ENCODE measurements around the gene ADGRB3.

Gene ADGRB3

DNA sequence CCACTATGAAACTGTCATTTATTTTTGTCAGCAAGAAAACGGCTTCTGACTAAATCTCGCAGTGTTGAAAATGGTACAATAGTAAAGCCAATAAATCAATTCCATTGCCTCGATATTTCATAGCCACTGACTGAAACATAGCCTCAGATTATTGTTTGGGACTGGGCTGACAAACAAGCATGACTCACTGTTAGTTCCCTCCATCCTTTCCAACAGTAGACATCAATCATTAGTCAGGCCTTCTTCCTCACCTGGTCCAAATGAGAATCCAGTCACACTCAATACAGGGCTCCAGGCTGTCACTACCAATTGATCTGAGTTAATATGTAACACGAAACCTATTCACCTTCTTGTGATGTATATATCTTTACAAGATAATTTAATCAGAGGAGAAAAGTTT lies 66.1 kb downstream of the ADGRB3 start:
- DNase-seq (ENCODE audit: low read depth in 1 of 2, low spot score in 1 of 2): no peak

GRCh38 chr6:68704485-68704884 lies 69.4 kb downstream of the ADGRB3 start:
- DNase-seq (ENCODE audit: low read depth in 1 of 2, low spot score in 1 of 2): no peak

- no peak for DNase-seq (ENCODE audit: low read depth in 1 of 2, low spot score in 1 of 2)
Measured at GRCh38 chr6:68709091-68709490, 74.0 kb downstream of the ADGRB3 start.

DNA sequence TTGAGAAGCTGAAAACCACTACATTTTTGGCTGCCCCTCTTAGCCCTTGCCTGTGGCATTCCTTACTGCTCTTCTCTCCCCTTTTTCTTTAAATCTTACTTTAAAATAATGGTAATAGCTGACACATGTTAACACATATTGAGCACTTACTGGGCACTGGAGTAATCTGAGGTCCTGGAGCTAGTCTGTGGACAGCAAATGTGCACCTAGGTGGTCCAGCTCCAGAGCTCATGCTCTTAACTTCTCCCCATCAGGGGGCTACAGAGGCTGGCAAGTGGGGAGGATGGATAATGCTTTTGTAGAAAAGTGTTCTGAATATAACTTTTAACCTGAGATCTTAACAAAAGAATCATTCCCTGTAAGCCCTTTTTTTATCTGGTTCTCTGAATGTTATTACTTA lies 74.8 kb downstream of the ADGRB3 start:
- DNase-seq (ENCODE audit: low read depth in 1 of 2, low spot score in 1 of 2): no peak

DNA sequence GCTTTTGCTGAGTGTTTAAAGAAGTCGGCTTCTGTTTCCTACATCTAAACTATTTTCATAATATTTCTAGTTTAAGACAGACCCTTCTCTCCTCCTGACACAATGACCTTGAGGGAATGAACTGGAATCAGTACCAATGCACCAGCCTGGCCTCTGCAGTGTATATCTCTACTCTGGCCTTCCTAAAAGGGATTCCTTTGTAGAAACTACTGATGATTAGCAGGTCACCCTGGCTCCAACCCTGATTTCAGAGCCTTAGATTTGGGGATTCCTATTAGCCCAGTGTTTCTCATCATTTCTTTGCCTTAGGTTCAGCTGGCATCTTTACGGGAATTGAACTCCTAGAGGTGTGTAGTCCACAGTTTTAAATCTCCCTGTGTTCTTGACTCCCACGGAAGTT lies 75.4 kb downstream of the ADGRB3 start:
- no peak for DNase-seq (ENCODE audit: low read depth in 1 of 2, low spot score in 1 of 2)

- DNase-seq (ENCODE audit: low read depth in 1 of 2, low spot score in 1 of 2): no peak
Measured at GRCh38 chr6:68710916-68711315, 75.8 kb downstream of the ADGRB3 start.

DNA sequence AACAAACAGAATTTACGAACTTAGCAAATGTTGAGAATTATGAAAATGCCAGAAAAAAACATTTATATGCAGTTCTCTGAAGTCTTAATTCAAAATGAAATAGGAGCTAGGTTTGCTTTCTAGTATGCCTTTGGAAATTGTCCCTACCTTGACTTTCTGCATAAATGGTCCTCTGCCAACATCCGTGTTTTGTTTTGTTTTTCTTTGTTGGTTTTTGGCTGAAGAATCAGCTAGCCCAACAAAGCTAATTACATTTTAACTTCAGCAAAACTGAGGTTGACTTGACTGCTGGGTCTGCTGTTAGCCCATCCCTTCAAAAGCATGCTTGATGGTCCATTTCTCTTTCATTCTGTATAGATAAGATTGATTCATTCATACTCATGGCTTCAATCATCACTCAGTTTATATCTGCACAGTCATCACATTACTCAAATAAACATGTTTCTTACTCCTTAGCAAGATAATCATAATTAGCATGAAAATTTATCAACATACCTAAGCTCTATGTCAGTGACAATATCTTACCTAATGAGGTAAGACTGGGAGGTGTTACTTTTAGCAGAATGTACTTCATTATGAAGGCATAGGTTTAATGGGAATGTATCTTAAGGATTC lies 76.4 kb downstream of the ADGRB3 start:
- no peak for DNase-seq (ENCODE audit: low read depth in 1 of 2, low spot score in 1 of 2)

DNA sequence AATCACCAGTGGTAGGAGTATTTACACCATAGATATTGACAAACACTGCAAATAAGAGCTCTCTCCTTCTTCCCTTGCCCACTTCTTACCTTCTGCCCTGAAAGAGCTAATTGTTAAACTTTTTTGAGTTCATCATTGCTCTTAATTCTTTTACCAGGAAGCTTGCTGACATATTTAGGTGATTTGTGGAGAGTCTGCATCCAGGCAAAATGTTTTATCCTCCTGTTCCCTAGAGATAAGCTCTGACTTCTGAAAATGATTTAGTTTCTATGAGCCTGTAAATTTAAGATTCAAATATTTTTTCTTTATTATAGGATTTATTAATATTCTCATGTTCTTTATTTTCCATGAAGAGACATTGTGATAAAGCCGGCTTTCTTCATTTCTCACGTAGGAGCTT lies 81.5 kb downstream of the ADGRB3 start:
- DNase-seq (ENCODE audit: low read depth in 1 of 2, low spot score in 1 of 2): no peak

DNA sequence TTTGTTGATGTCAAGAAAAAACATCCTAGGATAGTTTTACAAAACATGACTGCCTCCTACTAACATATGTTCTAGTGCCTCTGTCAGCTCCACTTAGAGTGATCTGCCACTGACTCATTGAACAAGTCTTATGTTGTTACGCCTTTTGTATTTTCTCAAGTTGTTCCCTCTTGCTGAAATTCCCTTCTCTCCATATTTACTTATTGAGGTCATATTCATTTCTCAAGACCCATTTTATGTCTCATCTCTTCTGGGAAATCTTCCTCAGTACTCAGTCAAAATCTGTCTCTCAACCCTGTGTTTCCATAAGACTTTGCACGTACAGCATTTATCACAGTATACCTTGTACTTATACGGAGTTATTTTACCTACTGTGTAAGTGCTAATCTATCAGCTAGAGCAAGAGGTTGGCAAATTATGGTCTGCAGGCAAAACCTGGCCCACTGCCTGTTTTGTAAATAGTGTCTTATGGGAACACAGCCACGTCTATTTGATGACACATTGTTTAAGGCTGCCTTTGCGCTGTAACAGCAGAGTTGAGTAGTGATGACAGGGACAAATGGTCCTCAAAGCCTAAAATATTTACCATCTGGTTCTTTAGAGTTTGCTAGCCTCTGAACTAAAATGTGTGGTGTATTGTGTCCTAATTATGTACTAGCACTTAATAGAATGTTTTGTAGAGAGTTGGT lies 83.4 kb downstream of the ADGRB3 start:
- DNase-seq (ENCODE audit: low read depth in 1 of 2, low spot score in 1 of 2): no peak

DNA sequence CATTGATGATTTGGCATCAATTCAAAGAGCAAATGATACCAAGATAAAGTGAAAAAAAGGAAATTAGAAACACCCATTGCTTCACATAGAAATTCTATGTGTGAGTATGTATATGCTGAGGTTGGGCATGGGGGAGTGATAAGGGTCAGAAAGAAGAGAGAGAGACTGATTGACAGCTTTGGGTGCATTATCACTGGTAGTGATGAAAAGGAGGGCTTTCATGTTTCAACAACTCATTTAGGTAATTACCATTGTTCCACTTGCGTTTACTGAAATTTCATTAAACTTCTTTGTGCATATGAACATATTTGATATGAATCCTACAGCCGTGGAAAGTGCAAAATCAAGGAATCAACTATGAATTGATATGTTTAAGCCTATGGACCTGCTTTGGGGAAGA lies 84.7 kb downstream of the ADGRB3 start:
- no peak for DNase-seq (ENCODE audit: low read depth in 1 of 2, low spot score in 1 of 2)

DNA sequence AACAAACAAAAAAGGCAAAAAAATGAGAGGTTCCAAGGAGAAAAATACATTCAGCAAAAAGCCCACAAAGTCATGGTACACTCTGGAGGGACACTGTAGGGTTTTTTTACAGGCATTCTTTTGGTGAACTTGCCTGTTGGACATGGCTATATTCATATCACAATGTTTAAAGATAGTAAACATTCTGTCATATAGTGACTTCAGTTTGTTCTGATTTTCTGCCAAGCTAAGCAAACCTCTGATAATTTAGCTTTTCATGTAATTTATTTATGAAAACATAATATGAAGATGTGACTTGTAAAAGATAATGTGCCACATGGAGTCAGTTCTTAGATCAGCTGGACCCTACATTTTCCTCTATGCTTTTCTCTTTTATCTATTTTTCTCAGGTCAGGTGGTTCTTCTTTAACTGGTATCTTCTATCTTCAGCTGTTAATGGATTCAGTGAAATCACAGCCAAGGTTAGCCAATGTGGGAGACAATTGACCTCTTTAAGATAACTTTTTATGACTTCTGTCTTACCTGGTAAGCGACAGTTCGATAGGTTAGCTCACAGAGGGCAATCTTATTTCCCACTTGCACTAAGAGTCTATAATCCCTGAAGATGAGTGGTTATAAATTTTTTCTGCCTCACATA lies 87.9 kb downstream of the ADGRB3 start:
- DNase-seq (ENCODE audit: low read depth in 1 of 2, low spot score in 1 of 2): no peak

- DNase-seq (ENCODE audit: low read depth in 1 of 2, low spot score in 1 of 2): no peak
Measured at GRCh38 chr6:68724060-68724459, 89.0 kb downstream of the ADGRB3 start.

DNA sequence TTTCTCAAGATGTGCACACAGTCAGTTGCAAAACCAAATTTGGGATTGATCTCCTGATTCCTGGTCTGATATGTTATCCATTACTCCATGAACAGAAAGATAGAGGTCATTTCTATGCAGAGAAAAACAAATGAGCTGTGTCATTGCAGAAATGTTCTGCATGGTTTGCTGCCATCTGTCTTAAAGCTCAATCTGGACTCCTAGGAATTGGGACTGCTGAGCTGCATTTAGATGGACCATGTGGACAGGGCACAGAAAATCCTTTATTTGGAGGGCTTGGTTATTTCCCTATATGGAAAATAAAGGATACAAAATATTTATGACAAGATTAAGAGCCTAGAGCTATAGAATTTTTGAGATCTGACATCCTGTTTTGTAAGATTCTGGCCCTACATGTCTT lies 91.3 kb downstream of the ADGRB3 start:
- no peak for DNase-seq (ENCODE audit: low read depth in 1 of 2, low spot score in 1 of 2)

GRCh38 chr6:68726992-68727391 lies 91.9 kb downstream of the ADGRB3 start:
- no peak for DNase-seq (ENCODE audit: low read depth in 1 of 2, low spot score in 1 of 2)

GRCh38 chr6:68727699-68728098 lies 92.6 kb downstream of the ADGRB3 start:
- DNase-seq (ENCODE audit: low read depth in 1 of 2, low spot score in 1 of 2): no peak

DNA sequence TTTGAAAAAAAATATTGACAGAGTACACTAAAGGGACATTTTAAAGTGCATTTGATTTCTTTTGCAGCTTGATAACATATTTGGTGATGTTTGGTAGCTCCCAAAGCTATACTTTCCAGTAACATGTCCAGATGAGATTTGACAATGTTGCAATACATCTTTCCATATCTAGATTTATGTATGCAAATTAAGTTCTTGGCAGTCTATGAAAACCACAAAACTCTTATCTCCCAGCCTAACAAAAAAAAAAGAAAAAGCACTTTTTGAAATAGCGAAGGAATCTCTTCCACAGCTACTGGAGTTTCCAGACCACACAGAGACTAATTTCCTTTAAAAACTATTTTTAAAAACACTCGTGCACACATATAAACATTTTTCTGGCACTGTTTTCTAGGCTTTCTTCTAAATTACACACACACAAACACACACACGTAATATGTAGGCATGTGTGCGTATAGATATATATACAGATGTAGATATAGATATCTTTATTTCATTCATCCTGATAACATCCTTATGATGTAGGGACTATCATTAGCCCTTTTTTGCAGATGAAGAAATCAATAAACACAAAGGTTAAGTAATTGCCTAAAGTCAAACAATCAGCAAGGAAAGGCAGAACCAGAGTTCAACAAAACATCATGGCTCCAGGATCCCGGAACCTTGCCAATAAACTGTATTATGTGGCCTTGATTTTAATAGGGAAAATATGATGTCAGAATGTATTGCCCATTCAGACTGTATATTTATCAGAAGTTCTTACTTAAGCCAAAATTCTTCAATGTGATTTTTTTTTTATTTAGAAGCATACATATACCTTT lies 93.3 kb downstream of the ADGRB3 start:
- no peak for DNase-seq (ENCODE audit: low read depth in 1 of 2, low spot score in 1 of 2)

GRCh38 chr6:68729377-68729903 lies 94.4 kb downstream of the ADGRB3 start:
- no peak for DNase-seq (ENCODE audit: low read depth in 1 of 2, low spot score in 1 of 2)

DNA sequence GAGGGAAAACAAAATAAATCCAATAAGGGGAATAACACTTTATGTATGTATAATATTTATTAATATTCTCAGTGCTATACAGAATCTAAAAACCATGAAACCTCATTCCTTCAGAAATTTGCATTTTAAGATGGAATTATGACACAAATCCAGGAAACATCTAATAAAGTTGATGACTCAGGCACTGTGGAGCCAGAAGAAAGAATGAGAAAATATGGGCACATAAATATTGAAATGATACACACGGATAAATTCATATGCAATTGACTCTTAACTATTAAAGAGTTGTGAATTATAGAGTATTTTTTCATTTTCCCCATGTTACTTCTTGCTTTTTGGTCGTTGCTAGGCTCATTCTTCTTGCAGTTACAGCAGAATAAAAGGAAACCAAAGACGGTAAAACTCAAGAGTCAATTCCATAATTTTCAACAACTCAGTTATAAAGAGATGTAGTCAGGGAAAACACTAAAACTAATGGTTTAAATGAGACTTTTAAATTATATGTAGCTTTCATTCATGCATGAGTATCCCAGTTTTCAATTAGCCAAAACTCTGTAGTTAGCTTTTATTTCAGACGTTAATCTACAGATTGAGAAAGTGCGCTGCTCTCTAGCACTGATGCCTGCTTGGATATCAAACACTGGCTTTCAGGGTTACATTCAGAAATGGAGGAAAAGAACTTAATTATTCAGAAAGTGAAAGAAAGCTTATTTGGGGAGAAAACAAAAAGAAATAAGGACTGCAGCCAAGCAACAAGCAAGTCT lies 95.4 kb downstream of the ADGRB3 start:
- no peak for DNase-seq (ENCODE audit: low read depth in 1 of 2, low spot score in 1 of 2)

GRCh38 chr6:68732423-68732822 lies 97.3 kb downstream of the ADGRB3 start:
- no peak for DNase-seq (ENCODE audit: low read depth in 1 of 2, low spot score in 1 of 2)

GRCh38 chr6:68735866-68736265 lies 100.8 kb downstream of the ADGRB3 start:
- DNase-seq (ENCODE audit: low read depth in 1 of 2, low spot score in 1 of 2): no peak

GRCh38 chr6:68737061-68737460 lies 102.0 kb downstream of the ADGRB3 start:
- DNase-seq (ENCODE audit: low read depth in 1 of 2, low spot score in 1 of 2): no peak

Data from activated T-helper 1 cell treated with anti-CD3 and anti-CD28 coated beads, Interleukin-2, amount 50 U/mL, for 16 hours (primary cell).